ENCODE results near the gene SHE. TPM values are rescaled to one million over a fixed set of nuclear protein-coding genes. Genes with fewer than 3 reads are reported as not detected.
A peak's percentile ranks its signal among the peaks of the same experiment; 100 is the strongest.

The SHE gene
- total RNA-seq, 4 donors from 2014 or later: 9.0 to 24.6 (median 18.0) TPM

DNA sequence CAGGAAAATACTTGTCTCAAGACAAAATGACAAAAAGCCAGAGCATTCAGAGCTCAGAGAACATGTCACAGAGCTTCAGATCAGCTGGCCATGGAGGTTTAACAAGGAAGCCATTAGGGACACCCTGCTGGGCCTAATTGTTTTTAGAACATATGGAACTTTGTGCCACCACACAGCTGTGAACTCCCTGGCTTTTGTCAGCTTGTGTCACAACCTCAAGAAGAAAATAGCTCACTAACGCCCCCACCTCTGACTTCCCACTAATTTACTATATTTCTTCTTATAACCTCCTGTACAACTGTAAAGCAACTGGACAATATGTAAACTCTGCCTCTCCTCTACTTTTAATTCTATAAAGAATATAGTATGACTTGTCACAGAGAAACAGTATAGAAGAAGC lies 21.2 kb downstream of the SHE start:
- Histone ChIP-seq H3K9me3 (no peaks in the 10 kb centered on the region), H3K36me3 (no peaks in the 10 kb centered on the region), H3K4me3 (no peak overlapping the region), H3K4me1 (peaks cover 0 to 30% (median 7%) of the 10 kb centered on the region in 4 donors), H3K27me3 (no peaks in the 10 kb centered on the region), H3K27ac (peak overlapping the region; percentile 14 to 70 (median 17))
- DNase-seq (ENCODE audit: low spot score in 2 of 2): no peak
- TF ChIP-seq POLR2A (IDR thresholded peaks at IDR 0.05) (no peak), EP300 (IDR thresholded peaks at IDR 0.05) (no peak)
- TF ChIP-seq, protein P1, sequence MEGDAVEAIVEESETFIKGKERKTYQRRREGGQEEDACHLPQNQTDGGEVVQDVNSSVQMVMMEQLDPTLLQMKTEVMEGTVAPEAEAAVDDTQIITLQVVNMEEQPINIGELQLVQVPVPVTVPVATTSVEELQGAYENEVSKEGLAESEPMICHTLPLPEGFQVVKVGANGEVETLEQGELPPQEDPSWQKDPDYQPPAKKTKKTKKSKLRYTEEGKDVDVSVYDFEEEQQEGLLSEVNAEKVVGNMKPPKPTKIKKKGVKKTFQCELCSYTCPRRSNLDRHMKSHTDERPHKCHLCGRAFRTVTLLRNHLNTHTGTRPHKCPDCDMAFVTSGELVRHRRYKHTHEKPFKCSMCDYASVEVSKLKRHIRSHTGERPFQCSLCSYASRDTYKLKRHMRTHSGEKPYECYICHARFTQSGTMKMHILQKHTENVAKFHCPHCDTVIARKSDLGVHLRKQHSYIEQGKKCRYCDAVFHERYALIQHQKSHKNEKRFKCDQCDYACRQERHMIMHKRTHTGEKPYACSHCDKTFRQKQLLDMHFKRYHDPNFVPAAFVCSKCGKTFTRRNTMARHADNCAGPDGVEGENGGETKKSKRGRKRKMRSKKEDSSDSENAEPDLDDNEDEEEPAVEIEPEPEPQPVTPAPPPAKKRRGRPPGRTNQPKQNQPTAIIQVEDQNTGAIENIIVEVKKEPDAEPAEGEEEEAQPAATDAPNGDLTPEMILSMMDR (IDR thresholded peaks at IDR 0.05): no peak
- WGBS, 2 donors: 33 to 38% methylated on average over 1 of the region's 1 CpG

DNA sequence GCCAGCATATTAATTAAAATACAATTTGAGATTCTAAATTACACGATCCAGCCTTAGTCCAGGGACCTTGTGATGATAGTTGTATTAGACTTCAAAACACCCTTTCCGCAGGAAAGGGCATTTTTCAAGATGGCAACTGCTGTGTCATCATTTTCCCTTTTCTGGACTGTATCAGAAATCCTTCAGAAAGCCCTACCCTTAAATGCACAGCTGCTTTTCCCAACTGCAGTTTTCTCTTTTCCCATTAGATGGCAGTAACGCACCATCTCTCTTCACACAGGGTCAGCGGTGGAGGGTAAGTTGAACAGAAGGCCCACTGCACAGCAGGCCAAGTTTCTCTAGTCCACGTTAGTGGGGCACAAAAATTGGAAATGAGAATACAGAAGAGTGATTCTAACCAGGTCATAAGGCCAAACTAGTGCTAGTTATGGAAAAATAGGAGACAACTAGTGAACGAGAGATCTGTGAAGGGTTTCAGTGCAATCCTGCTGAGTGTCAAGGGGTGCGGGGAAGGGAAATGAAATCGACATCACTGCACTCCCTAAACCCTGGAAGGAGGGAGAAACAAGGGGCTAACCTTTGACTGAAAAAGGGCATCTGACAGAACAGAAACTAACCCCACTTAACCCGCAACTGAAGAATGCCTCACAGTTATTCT lies 22.3 kb downstream of the SHE start:
- H3K4me1 ChIP-seq: peaks cover 0 to 40% (median 8%) of the 10 kb centered on the region in 4 donors
- H3K27ac ChIP-seq: peak overlapping the region in 3 of 4 donors; percentile 14 to 70 (median 20)
- H3K9me3 ChIP-seq: no peaks in the 10 kb centered on the region
- no peak overlapping the region for H3K4me3 ChIP-seq
- TF ChIP-seq EP300 (IDR thresholded peaks at IDR 0.05): peak in 1 of 2 donors; percentile 60
- no peak for TF ChIP-seq POLR2A (IDR thresholded peaks at IDR 0.05)
- TF ChIP-seq, protein P1 (IDR thresholded peaks at IDR 0.05): peak; percentile 91 to 97 (median 93)
- 22 to 25% methylated on average over 9 of the region's 9 CpGs for WGBS, 2 donors
- peak; percentile 33 to 94 for DNase-seq (ENCODE audit: low spot score in 2 of 2)
- no peaks in the 10 kb centered on the region for H3K36me3 ChIP-seq
- H3K27me3 ChIP-seq: no peaks in the 10 kb centered on the region

DNA sequence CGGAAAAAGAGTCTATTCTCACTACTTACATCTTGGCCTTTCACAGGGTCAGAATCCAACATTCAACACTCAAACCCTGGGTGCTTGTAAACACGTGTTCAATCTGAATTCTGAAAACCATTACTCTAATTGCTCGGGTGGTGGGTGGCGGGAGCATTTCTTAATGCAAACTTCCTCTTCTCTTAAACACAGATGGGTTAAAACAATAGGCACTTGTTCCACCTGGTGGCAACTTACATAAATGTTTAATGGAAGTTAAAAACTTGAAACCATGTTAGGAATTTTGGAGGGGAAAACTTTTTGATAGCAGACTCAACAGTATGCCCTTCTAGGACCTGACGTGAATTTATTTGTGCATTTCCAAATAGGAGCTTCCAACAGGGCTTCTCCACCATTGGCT lies 23.6 kb downstream of the SHE start:
- Histone ChIP-seq H3K9me3 (no peaks in the 10 kb centered on the region), H3K27me3 (no peaks in the 10 kb centered on the region), H3K4me1 (peaks cover 0 to 52% (median 13%) of the 10 kb centered on the region in 4 donors), H3K4me3 (no peak overlapping the region), H3K36me3 (no peaks in the 10 kb centered on the region), H3K27ac (peak overlapping the region in 2 of 4 donors; percentile 12 to 36)
- 55 to 59% methylated on average over 5 of the region's 5 CpGs for WGBS, 2 donors
- DNase-seq (ENCODE audit: low spot score in 2 of 2): no peak
- TF ChIP-seq, protein P1 (IDR thresholded peaks at IDR 0.05): peak in 1 of 5 experiments; percentile 22
- TF ChIP-seq EP300 (IDR thresholded peaks at IDR 0.05) (no peak), POLR2A (IDR thresholded peaks at IDR 0.05) (no peak)

DNA sequence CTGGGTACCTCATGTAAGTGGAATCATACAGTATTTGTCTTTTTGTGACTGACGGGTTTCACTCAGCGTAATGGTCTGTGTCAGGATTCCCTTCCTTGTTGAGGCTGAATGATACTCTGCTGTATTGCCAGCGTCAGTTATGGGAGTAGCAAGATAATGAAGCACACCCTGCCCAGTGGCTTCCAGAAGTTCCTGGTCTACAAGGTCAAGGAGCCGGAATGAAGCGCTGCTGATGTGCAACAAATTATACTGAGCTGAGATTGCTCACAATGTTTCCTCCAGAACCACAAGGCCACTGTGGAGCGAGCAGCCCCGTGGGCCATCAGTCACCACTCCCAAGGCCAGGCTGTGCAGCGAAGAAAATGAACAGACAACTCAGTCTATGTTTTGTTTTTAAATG lies 24.2 kb downstream of the SHE start:
- TF ChIP-seq, protein P1 (IDR thresholded peaks at IDR 0.05): no peak
- TF ChIP-seq POLR2A (IDR thresholded peaks at IDR 0.05) (no peak), EP300 (IDR thresholded peaks at IDR 0.05) (no peak)
- Histone ChIP-seq H3K4me1 (peaks cover 0 to 52% (median 13%) of the 10 kb centered on the region in 4 donors), H3K36me3 (no peaks in the 10 kb centered on the region), H3K27ac (peak overlapping the region in 2 of 4 donors; percentile 12 to 34), H3K4me3 (no peak overlapping the region), H3K27me3 (no peaks in the 10 kb centered on the region), H3K9me3 (no peaks in the 10 kb centered on the region)
- WGBS, 2 donors: 85 to 86% methylated on average over 8 of the region's 8 CpGs
- no peak for DNase-seq (ENCODE audit: low spot score in 2 of 2)

DNA sequence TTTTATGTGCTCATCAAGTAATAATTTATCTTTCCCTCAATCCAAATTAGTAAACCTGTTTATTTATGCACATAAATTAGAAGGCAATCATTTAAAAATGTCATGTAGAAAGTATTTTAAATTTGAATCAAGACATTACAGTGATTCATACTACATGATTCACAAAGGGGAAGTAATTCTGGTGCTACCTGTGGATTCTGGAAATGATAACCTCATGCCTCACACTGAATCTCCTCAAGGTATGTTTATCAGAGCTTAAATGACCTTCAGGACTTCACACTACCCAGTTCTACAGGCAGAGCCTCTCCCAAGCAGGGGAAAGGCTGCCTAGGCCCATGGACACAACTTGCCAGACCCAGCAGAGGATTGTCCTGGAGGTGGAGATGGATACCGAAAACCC lies 25.4 kb downstream of the SHE start:
- Histone ChIP-seq H3K4me1 (peaks cover 0 to 52% (median 13%) of the 10 kb centered on the region in 4 donors), H3K36me3 (no peaks in the 10 kb centered on the region), H3K4me3 (no peak overlapping the region), H3K27me3 (no peaks in the 10 kb centered on the region), H3K27ac (peak overlapping the region in 2 of 4 donors; percentile 79 to 90), H3K9me3 (no peaks in the 10 kb centered on the region)
- TF ChIP-seq POLR2A (IDR thresholded peaks at IDR 0.05) (no peak), EP300 (IDR thresholded peaks at IDR 0.05) (no peak)
- TF ChIP-seq, protein P1 (IDR thresholded peaks at IDR 0.05): no peak
- DNase-seq (ENCODE audit: low spot score in 2 of 2): no peak
- WGBS, 2 donors: 78 to 96% methylated on average over 1 of the region's 1 CpG
